Transverse colon (tissue), 4 donors: ENCODE measurements around the gene VPS4B. TPM values are rescaled to one million over a fixed set of nuclear protein-coding genes. Genes with fewer than 3 reads are reported as not detected.
A peak's percentile ranks its signal among the peaks of the same experiment; 100 is the strongest.
"Not testable (repeated sequence)": the region's sequence is repeated elsewhere in the genome, so short reads cannot be mapped to it uniquely, and the experiment has no call there.

Experiments used
- DNase-seq: peaks from one replicate; pipeline ENCODE4 v3.0.0-alpha.2; 2019
- H3K27ac ChIP-seq, 4 donors: fragments of 200-600 bp; sonication (generic); 2 replicates each; pipeline ENCODE4 v1.5.1; 2016 to 2018; ENCODE audit warnings: inconsistent platforms in 4 of 4
- H3K27me3 ChIP-seq: fragments of 200-600 bp; sonication (generic); 2 replicates; pipeline ENCODE4 v1.5.1; 2017; ENCODE audit warnings: inconsistent platforms
- H3K36me3 ChIP-seq, 4 donors: fragments of 200-600 bp; sonication (generic); 2 replicates each; pipeline ENCODE4 v1.5.1; 2017 to 2019; ENCODE audit warnings: inconsistent platforms in 4 of 4
- H3K4me1 ChIP-seq, 4 donors: fragments of 200-600 bp; sonication (generic); 2 replicates each; pipeline ENCODE4 v1.5.1; 2017 to 2020; ENCODE audit warnings: inconsistent platforms in 4 of 4
- H3K4me3 ChIP-seq, 4 donors: fragments of 200-600 bp; sonication (generic); 1 replicate in 1 of 4; 2 replicates in 3 of 4; pipeline versions ENCODE4 v1.5.1 to v1.6.1; 2017 to 2019; ENCODE audit warnings: inconsistent platforms in 4 of 4
- H3K9me3 ChIP-seq, 2 donors: fragments of 200-600 bp; sonication (generic); 2 replicates each; pipeline ENCODE4 v1.5.1; 2017 to 2019; ENCODE audit warnings: inconsistent platforms in 2 of 2
- EP300 ChIP-seq: sonication (generic); formaldehyde crosslinking; IDR thresholded peaks from one replicate; pipeline ENCODE4 v1.6.1; 2017; ENCODE audit warnings: antibody characterized with exemption, low read depth
- POLR2A ChIP-seq: fragments of 450-650 bp; IDR thresholded peaks from one replicate; pipeline ENCODE4 v1.6.1; 2016; ENCODE audit warnings: antibody characterized with exemption, mild to moderate bottlenecking, moderate library complexity
- POLR2AphosphoS5 ChIP-seq, 3 donors: sonication (generic); formaldehyde crosslinking; IDR thresholded peaks; one replicate each; pipeline ENCODE4 v1.6.1; 2016; ENCODE audit warnings: antibody characterized with exemption in 3 of 3
- WGBS, 2 donors: methylation state at CpG; one replicate each; pipeline ENCODE4 v1.1.5; 2018; ENCODE audit warnings: low coverage in 1 of 2; 5-methylcytosine and 5-hydroxymethylcytosine counted together
- in situ Hi-C, 4 donors: fragments of 200-750 bp; cut with MboI; loops; one replicate each; pipeline versions ENCODE4 v1.15.0 to v1.15.1; 2017; ENCODE audit warnings: low sequenced_read_pairs in 3 of 4, low pct_ligation_motif_present in 1 of 4, low pct_unique_long_range_greater_than_20kb in 1 of 4
- intact Hi-C: fragments of 100-400 bp; cut with DNase I; formaldehyde crosslinking; loops from one replicate; pipeline ENCODE4 v1.15.1; 2023; ENCODE audit warnings: low total_unique reads
- total RNA-seq, 4 donors: library from RNA; depleted of rRNA; stranded (reverse); fragments of >200 nt; gene quantifications; one replicate each; pipeline ENCODE4 v1.1.0, GENCODE V29; 2016
- TF ChIP-seq, protein P1 (sequence below), 5 experiments: fragments of 200-600 bp in 3 of 5; fragments of 450-650 bp in 2 of 5; sonication (generic) in 3 of 5; IDR thresholded peaks; 1 replicate in 2 of 5; 2 replicates in 3 of 5; pipeline ENCODE4 v1.5.1; 2016 to 2017; ENCODE audit warnings: antibody characterized with exemption in 5 of 5, inconsistent platforms in 3 of 5, mild to moderate bottlenecking in 2 of 5, moderate library complexity in 1 of 5

The VPS4B gene
- total RNA-seq, 4 donors from 2014 or later = 40.4 to 122 (median 63.3) TPM

GRCh38 chr18:63367053-63367953 is 55.0 kb downstream of the VPS4B start, which contains the start of gene KDSR:
KDSR (minus strand) TSS chr18:63367206; CDS start chr18:63367118, 88 bp downstream.
- peaks cover 0 to 33% (median 16%) of the 10 kb centered on the region in 4 donors for H3K4me1 ChIP-seq
- H3K36me3 ChIP-seq = peaks cover 0 to 2% (median 0%) of the 10 kb centered on the region in 4 donors
- H3K9me3 ChIP-seq = no peaks in the 10 kb centered on the region
- DNase-seq = peak; percentile 94
- no peaks in the 10 kb centered on the region for H3K27me3 ChIP-seq
- H3K4me3 ChIP-seq = peak within 1 kb of the TSS; percentile 91 to 98 (median 95)
- 0 to 1% methylated on average over 16 to 23 of the region's 90 CpGs for WGBS, 2 donors
- intact Hi-C loops = loop anchor here (10.0 kb wide), 1 partner anchor 57 kb away; the partner anchor contains the start of gene VPS4B
- TF ChIP-seq POLR2A (peak; percentile 95), POLR2AphosphoS5 (IDR thresholded peaks at IDR 0.05) (peak; percentile 65 to 94 (median 91)), EP300 (no peak)
- TF ChIP-seq, protein P1, sequence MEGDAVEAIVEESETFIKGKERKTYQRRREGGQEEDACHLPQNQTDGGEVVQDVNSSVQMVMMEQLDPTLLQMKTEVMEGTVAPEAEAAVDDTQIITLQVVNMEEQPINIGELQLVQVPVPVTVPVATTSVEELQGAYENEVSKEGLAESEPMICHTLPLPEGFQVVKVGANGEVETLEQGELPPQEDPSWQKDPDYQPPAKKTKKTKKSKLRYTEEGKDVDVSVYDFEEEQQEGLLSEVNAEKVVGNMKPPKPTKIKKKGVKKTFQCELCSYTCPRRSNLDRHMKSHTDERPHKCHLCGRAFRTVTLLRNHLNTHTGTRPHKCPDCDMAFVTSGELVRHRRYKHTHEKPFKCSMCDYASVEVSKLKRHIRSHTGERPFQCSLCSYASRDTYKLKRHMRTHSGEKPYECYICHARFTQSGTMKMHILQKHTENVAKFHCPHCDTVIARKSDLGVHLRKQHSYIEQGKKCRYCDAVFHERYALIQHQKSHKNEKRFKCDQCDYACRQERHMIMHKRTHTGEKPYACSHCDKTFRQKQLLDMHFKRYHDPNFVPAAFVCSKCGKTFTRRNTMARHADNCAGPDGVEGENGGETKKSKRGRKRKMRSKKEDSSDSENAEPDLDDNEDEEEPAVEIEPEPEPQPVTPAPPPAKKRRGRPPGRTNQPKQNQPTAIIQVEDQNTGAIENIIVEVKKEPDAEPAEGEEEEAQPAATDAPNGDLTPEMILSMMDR (IDR thresholded peaks at IDR 0.05) = no peak
- in situ Hi-C loops = no loop called here
- H3K27ac ChIP-seq = peak within 1 kb of the TSS; percentile 95 to 99 (median 98)

DNA sequence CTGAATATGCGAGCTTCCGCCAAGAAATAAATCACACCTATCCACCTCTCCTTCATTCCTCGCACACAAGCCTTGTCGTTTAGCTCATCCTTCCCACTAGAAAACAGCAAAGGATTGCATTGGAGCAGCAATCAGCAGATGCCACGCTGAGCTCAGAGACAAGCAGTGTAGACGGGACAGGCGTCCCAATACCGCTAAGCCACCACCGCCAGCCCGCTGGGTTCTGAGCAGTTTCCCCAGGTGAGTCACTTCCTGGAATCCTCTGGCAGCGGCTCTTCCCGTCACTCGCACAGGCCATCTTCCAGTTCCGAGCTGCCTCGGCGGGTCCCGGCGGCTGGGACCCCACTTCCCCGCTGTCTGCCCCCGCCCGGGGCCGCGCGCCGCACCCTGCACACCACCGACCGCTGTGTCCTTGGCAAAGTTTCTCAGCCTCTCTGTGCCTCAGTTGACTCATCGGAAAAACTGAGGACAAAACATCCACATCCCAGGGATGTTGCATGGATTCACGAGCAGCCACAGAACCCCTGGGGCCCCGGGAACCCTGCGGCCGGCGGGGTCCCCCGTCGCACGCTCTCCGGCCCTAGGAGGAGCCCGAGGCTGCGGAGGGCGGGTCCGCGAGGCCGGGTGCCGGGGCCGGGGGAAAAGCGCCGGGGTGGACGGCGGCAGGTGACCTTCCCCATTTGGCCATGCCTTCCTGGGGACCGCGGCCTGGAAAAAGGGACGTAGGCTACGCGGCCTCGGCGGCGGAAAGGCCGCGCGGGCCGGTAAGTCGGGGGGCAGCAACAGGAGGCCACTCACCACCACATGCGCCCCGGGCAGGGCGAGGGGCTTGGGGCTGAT is 55.8 kb downstream of the VPS4B start:
- TF ChIP-seq POLR2AphosphoS5 (IDR thresholded peaks at IDR 0.05) (peak; percentile 36 to 52 (median 41)), POLR2A (peak; percentile 24), EP300 (no peak)
- Histone ChIP-seq H3K4me3 (peak overlapping the region; percentile 91 to 98 (median 95)), H3K9me3 (no peaks in the 10 kb centered on the region), H3K4me1 (peaks cover 0 to 33% (median 16%) of the 10 kb centered on the region in 4 donors), H3K27ac (peak overlapping the region; percentile 95 to 99 (median 98)), H3K36me3 (peaks cover 0 to 11% (median 3%) of the 10 kb centered on the region in 4 donors), H3K27me3 (no peaks in the 10 kb centered on the region)
- intact Hi-C loops = loop anchor here (10.0 kb wide), 1 partner anchor 58 kb away; the partner anchor contains the start of gene VPS4B
- in situ Hi-C loops = no loop called here
- 0 to 1% methylated on average over 1 to 56 of the region's 65 CpGs for WGBS, 2 donors
- peak; percentile 77 for DNase-seq

DNA sequence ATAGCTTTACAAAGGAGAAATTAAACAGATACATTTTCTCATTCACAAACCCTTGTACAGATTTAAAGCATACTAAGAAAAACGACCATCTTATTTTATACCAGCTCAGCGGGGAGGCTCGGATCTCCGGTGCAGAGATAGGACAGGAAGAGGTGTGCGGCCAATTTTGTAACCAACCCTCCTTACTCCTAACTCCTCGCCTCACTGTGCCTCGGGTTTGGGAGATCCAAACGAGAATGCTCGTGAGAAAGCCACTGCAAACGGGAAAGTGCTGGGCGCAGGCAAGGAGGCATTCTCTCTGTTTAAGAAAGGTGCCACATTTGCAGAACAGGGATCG is 56.4 kb downstream of the VPS4B start:
- TF ChIP-seq EP300 = no peak
- TF ChIP-seq, protein P1 (IDR thresholded peaks at IDR 0.05) = no peak
- TF ChIP-seq POLR2AphosphoS5 (IDR thresholded peaks at IDR 0.05) = no peak
- TF ChIP-seq POLR2A = no peak
- in situ Hi-C loops = no loop called here
- peaks cover 0 to 14% (median 6%) of the 10 kb centered on the region in 4 donors for H3K36me3 ChIP-seq
- WGBS, 2 donors = 0 to 1% methylated on average over 9 to 12 of the region's 12 CpGs
- intact Hi-C loops = loop anchor here (10.0 kb wide), 1 partner anchor 59 kb away; the partner anchor contains the start of gene VPS4B
- H3K4me3 ChIP-seq = peak overlapping the region; percentile 91 to 98 (median 95)
- H3K27ac ChIP-seq = peak overlapping the region; percentile 95 to 99 (median 98)
- no peaks in the 10 kb centered on the region for H3K27me3 ChIP-seq
- peaks cover 0 to 33% (median 16%) of the 10 kb centered on the region in 4 donors for H3K4me1 ChIP-seq
- peak; percentile 24 for DNase-seq
- H3K9me3 ChIP-seq = no peaks in the 10 kb centered on the region

GRCh38 chr18:63363951-63364350 is 58.3 kb downstream of the VPS4B start:
- DNase-seq = no peak
- Histone ChIP-seq H3K36me3 (peaks cover 0 to 26% (median 6%) of the 10 kb centered on the region in 4 donors), H3K27me3 (no peaks in the 10 kb centered on the region), H3K4me1 (peaks cover 0 to 33% (median 16%) of the 10 kb centered on the region in 4 donors), H3K27ac (no peak overlapping the region), H3K9me3 (no peaks in the 10 kb centered on the region), H3K4me3 (no peak overlapping the region)
- WGBS, 2 donors = 47 to 77% methylated on average over 2 of the region's 2 CpGs
- TF ChIP-seq EP300 (no peak), POLR2AphosphoS5 (IDR thresholded peaks at IDR 0.05) (no peak), POLR2A (no peak)
- TF ChIP-seq, protein P1 (IDR thresholded peaks at IDR 0.05) = no peak
- in situ Hi-C loops (no loop called here), intact Hi-C loops (loop anchor here (10.0 kb wide), 1 partner anchor 61 kb away; the partner anchor contains the start of gene VPS4B)

DNA sequence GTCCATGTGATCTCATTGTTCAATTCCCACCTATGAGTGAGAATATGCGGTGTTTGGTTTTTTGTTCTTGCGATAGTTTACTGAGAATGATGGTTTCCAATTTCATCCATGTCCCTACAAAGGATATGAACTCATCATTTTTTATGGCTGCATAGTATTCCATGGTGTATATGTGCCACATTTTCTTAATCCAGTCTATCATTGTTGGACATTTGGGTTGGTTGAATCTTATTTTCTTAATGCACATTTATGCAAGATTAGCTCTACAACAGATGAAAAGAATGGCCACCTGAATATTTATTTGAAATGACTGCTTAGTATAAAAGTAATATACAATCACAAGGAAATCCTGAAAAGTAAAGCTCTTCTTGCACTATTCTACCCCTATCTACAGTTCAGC is 58.9 kb downstream of the VPS4B start:
- H3K27ac ChIP-seq, H3K27me3 ChIP-seq, H3K9me3 ChIP-seq, H3K4me3 ChIP-seq, DNase-seq, in situ Hi-C loops: not testable (repeated sequence)
- intact Hi-C loops = loop anchor here (10.0 kb wide), 1 partner anchor 61 kb away; the partner anchor contains the start of gene VPS4B
- Histone ChIP-seq H3K4me1 (peaks cover 0 to 32% (median 16%) of the 10 kb centered on the region in 4 donors), H3K36me3 (peaks cover 0 to 29% (median 7%) of the 10 kb centered on the region in 4 donors)
- WGBS, 2 donors = 100% methylated on average over 1 of the region's 2 CpGs; no CpG with 5 or more reads in 1 of the 2 donors
